ENCODE measurements around the gene ARL15.

GRCh38 chr5:54017580-54017979 is 292.8 kb downstream of the ARL15 start:
- TF ChIP-seq CTCF (IDR thresholded peaks at IDR 0.05; ENCODE audit: low read depth, low read length, missing input control) (no peak), SP1 (IDR thresholded peaks at IDR 0.05) (no peak), YY1 (IDR thresholded peaks at IDR 0.05) (no peak)
- TF ChIP-seq, protein P1, sequence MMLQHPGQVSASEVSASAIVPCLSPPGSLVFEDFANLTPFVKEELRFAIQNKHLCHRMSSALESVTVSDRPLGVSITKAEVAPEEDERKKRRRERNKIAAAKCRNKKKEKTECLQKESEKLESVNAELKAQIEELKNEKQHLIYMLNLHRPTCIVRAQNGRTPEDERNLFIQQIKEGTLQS (IDR thresholded peaks at IDR 0.05), result no peak
- TF ChIP-seq, protein P2, sequence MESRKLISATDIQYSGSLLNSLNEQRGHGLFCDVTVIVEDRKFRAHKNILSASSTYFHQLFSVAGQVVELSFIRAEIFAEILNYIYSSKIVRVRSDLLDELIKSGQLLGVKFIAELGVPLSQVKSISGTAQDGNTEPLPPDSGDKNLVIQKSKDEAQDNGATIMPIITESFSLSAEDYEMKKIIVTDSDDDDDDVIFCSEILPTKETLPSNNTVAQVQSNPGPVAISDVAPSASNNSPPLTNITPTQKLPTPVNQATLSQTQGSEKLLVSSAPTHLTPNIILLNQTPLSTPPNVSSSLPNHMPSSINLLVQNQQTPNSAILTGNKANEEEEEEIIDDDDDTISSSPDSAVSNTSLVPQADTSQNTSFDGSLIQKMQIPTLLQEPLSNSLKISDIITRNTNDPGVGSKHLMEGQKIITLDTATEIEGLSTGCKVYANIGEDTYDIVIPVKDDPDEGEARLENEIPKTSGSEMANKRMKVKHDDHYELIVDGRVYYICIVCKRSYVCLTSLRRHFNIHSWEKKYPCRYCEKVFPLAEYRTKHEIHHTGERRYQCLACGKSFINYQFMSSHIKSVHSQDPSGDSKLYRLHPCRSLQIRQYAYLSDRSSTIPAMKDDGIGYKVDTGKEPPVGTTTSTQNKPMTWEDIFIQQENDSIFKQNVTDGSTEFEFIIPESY (IDR thresholded peaks at IDR 0.05), result no peak

Measured in liver (tissue), 3 donors.